Ishikawa (cell line): ENCODE data around the gene ARHGAP8.

ENCODE experiments used
- CEBPB ChIP-seq: IDR thresholded peaks from 2 replicates; pipeline ENCODE4 v1.6.1; 2012
- EP300 ChIP-seq: IDR thresholded peaks from 2 replicates; pipeline ENCODE4 v1.6.1; 2012; ENCODE audit warnings: borderline replicate concordance
- NFIC ChIP-seq: IDR thresholded peaks from 2 replicates; pipeline ENCODE4 v1.6.1; 2012
- RAD21 ChIP-seq: IDR thresholded peaks from 2 replicates; pipeline ENCODE4 v1.6.1; 2012; ENCODE audit warnings: low read depth
- YY1 ChIP-seq: IDR thresholded peaks from 2 replicates; pipeline ENCODE4 v1.6.1; 2012; ENCODE audit warnings: low read depth
- ZBTB7A ChIP-seq: IDR thresholded peaks from 2 replicates; pipeline ENCODE4 v1.6.1; 2012; ENCODE audit warnings: low read depth
- TF ChIP-seq, protein P1 (sequence below): IDR thresholded peaks from 2 replicates; pipeline ENCODE4 v1.6.1; 2012; ENCODE audit warnings: low read depth, mild to moderate bottlenecking

DNA sequence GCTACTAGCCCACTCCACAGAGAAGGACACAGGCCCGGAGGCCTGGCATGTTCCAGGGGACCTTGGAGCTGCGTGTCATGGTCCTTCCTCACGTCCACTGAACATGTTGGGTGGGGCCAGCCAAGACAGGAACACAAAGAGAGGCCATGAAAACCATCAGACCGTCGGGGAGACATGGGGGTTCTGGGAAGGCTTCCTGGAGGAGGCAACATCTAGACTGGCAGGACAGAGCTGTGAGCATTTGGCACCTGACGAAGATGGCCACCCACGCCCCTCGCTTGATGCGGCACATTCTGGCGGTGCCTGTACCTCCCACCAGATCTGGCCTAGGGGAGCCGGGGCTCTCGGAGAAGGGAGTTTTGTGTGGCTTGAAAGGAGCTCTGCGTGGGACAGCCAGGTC is 24.7 kb upstream of the ARHGAP8 start:
- TF ChIP-seq NFIC (no peak), ZBTB7A (no peak), CEBPB (no peak), YY1 (no peak), EP300 (no peak), RAD21 (no peak)
- TF ChIP-seq, protein P1, sequence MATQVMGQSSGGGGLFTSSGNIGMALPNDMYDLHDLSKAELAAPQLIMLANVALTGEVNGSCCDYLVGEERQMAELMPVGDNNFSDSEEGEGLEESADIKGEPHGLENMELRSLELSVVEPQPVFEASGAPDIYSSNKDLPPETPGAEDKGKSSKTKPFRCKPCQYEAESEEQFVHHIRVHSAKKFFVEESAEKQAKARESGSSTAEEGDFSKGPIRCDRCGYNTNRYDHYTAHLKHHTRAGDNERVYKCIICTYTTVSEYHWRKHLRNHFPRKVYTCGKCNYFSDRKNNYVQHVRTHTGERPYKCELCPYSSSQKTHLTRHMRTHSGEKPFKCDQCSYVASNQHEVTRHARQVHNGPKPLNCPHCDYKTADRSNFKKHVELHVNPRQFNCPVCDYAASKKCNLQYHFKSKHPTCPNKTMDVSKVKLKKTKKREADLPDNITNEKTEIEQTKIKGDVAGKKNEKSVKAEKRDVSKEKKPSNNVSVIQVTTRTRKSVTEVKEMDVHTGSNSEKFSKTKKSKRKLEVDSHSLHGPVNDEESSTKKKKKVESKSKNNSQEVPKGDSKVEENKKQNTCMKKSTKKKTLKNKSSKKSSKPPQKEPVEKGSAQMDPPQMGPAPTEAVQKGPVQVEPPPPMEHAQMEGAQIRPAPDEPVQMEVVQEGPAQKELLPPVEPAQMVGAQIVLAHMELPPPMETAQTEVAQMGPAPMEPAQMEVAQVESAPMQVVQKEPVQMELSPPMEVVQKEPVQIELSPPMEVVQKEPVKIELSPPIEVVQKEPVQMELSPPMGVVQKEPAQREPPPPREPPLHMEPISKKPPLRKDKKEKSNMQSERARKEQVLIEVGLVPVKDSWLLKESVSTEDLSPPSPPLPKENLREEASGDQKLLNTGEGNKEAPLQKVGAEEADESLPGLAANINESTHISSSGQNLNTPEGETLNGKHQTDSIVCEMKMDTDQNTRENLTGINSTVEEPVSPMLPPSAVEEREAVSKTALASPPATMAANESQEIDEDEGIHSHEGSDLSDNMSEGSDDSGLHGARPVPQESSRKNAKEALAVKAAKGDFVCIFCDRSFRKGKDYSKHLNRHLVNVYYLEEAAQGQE = no peak
